K562 (cell line): ENCODE measurements around the gene VPS37B. TPM values are rescaled to one million over a fixed set of nuclear protein-coding genes. Genes with fewer than 3 reads are reported as not detected.
A peak's percentile ranks its signal among the peaks of the same experiment; 100 is the strongest.

Source experiments
- ATAC-seq: fragments of 200-7000 bp; cut with Tn5 transposase; 3 replicates; pipeline ENCODE4 v1.9.1; 2020; ENCODE audit warnings: moderate library complexity
- BruUV-seq: library from RNA; stranded (reverse); fragments of 400-500 nt; replicated peaks from 2 replicates; lab custom pipeline; 2021; lab: Mats Ljungman, UMichigan
- CTCF ChIA-PET: fragments of 300-600 bp; formaldehyde crosslinking; extraction: SDS; loops from one replicate; lab custom pipeline; 2021; ENCODE audit warnings: low intra/inter-chr PET ratio; lab: Yijun Ruan, JAX
- POLR2A ChIA-PET: fragments of 300-600, 350-650 bp; sonication (Branson Sonifier 250); formaldehyde crosslinking; extraction: SDS; loops from one replicate; lab custom pipeline; 2021; ENCODE audit warnings: antibody characterized with exemption, inconsistent platforms; lab: Yijun Ruan, JAX
- DNase-seq, 4 experiments: peaks; one replicate each; pipeline versions ENCODE4 v3.0.0 to v3.0.0-alpha.2; 2011 to 2018; ENCODE audit warnings: low spot score in 3 of 4, mixed read lengths in 3 of 4; ENCODE audit errors: extremely low read depth in 1 of 4
- FAIRE-seq: peaks from 2 replicates; lab custom pipeline; 2011; peaks lifted over from hg19 to GRCh38; lab: Jason Lieb, UNC
- H2AFZ ChIP-seq: 2 replicates; pipeline ENCODE4 v1.6.0; 2011; ENCODE audit warnings: low read depth, low read length, control low read depth, inconsistent platforms
- H3K27ac ChIP-seq: fragments of 200-600 bp; 3 replicates; pipeline ENCODE4 v1.8.0; 2011; ENCODE audit warnings: low read depth, mild to moderate bottlenecking, control low read depth, inconsistent platforms, low read length, moderate library complexity, mixed read lengths; ENCODE audit errors: extremely low read depth
- H3K27me3 ChIP-seq, 2 experiments: fragments of 300-600 bp in 1 of 2; 2 replicates in 1 of 2; 3 replicates in 1 of 2; pipeline versions ENCODE4 v1.6.0 to v1.8.0; 2011; ENCODE audit warnings: inconsistent platforms in 2 of 2, low read length in 2 of 2, mild to moderate bottlenecking in 1 of 2, mixed read lengths in 1 of 2, moderate library complexity in 1 of 2; ENCODE audit not compliant: control insufficient read depth in 2 of 2, insufficient read depth in 2 of 2
- H3K36me3 ChIP-seq: fragments of 300-600 bp; 3 replicates; pipeline ENCODE4 v1.8.0; 2011; ENCODE audit warnings: mild to moderate bottlenecking, low read length, inconsistent platforms; ENCODE audit not compliant: control insufficient read depth, insufficient read depth
- H3K4me1 ChIP-seq, 2 experiments: fragments of 200-600 bp in 1 of 2; replicated peaks in 1 of 2; 2 replicates in 1 of 2; 3 replicates in 1 of 2; pipeline versions ENCODE4 v1.5.1 to v1.8.0; 2011; ENCODE audit warnings: inconsistent platforms in 2 of 2, low read length in 2 of 2, mild to moderate bottlenecking in 1 of 2, mixed read lengths in 1 of 2, moderate library complexity in 1 of 2; ENCODE audit not compliant: control insufficient read depth in 2 of 2, insufficient read depth in 2 of 2
- H3K4me2 ChIP-seq: 2 replicates; pipeline ENCODE4 v1.6.1; 2011; ENCODE audit warnings: low read length, control low read depth, inconsistent platforms, mixed read lengths; ENCODE audit not compliant: insufficient read depth
- H3K4me3 ChIP-seq: fragments of 200-600 bp; sonication (generic), shearing (Covaris generic); 2 replicates; pipeline ENCODE4 v1.5.1; 2016; ENCODE audit warnings: control low read depth, inconsistent platforms
- H3K79me2 ChIP-seq: fragments of 200-600 bp; 3 replicates; pipeline ENCODE4 v1.8.0; 2011; ENCODE audit warnings: low read length, inconsistent platforms; ENCODE audit not compliant: control insufficient read depth, insufficient read depth
- H3K9ac ChIP-seq, 2 experiments: 2 replicates each; pipeline versions ENCODE4 v1.6.0 to v1.6.1; 2011; ENCODE audit warnings: low read depth in 2 of 2, low read length in 2 of 2, control low read depth in 1 of 2, inconsistent platforms in 1 of 2, mild to moderate bottlenecking in 1 of 2, mixed read lengths in 1 of 2; ENCODE audit not compliant: insufficient read depth in 1 of 2
- H3K9me1 ChIP-seq: one replicate; pipeline ENCODE4 v1.6.0; 2011; ENCODE audit warnings: inconsistent platforms, mild to moderate bottlenecking, low read length, moderate library complexity; ENCODE audit not compliant: control insufficient read depth, insufficient read depth
- H3K9me3 ChIP-seq: replicated peaks from 2 replicates; pipeline ENCODE4 v1.5.1; 2011; ENCODE audit warnings: low read depth, low read length, inconsistent platforms; ENCODE audit not compliant: control insufficient read depth, insufficient read depth
- H4K20me1 ChIP-seq: replicated peaks from 2 replicates; pipeline ENCODE4 v1.6.1; 2011; ENCODE audit warnings: low read length, inconsistent platforms, mixed read lengths; ENCODE audit not compliant: control insufficient read depth, insufficient read depth
- FOXM1 ChIP-seq, 2 experiments: fragments of 450-650 bp in 1 of 2; sonication (generic) in 1 of 2; formaldehyde crosslinking in 1 of 2; IDR thresholded peaks; 2 replicates each; pipeline versions ENCODE4 v1.6.1 to v1.9.0; 2017 to 2022; ENCODE audit warnings: low read depth in 2 of 2, mild to moderate bottlenecking in 2 of 2, missing genetic modification reagents in 1 of 2, moderate library complexity in 1 of 2
- HMG20A ChIP-seq: fragments of 450-650 bp; formaldehyde crosslinking; conservative IDR thresholded peaks from 2 replicates; pipeline ENCODE4 v1.4.0; 2020; ENCODE audit warnings: mild to moderate bottlenecking, mixed read lengths
- MYC ChIP-seq, 2 experiments: fragments of 250-450 bp in 1 of 2; sonication (Bioruptor Pico) in 1 of 2; IDR thresholded peaks; 2 replicates each; pipeline versions ENCODE4 v1.5.1 to v1.6.1; 2012 to 2021; ENCODE audit warnings: low read depth in 2 of 2, borderline replicate concordance in 1 of 2, improper control_type of control experiment in 1 of 2, low read length in 1 of 2, mild to moderate bottlenecking in 1 of 2, moderate library complexity in 1 of 2
- POLR2AphosphoS5 ChIP-seq: IDR thresholded peaks from 2 replicates; pipeline ENCODE4 v1.6.1; 2011; ENCODE audit warnings: mild to moderate bottlenecking, low read depth, low read length, moderate library complexity; ENCODE audit not compliant: control insufficient read depth, insufficient read depth
- PRMT5 ChIP-seq: sonication (generic); formaldehyde crosslinking; IDR thresholded peaks from 2 replicates; pipeline ENCODE4 v1.5.0; 2020; ENCODE audit warnings: missing genetic modification reagents
- RUNX1 ChIP-seq: sonication (generic); IDR thresholded peaks from 2 replicates; pipeline ENCODE4 v1.6.1; 2016; ENCODE audit warnings: antibody characterized with exemption, low read depth
- SMAD3 ChIP-seq: fragments of 450-650 bp; formaldehyde crosslinking; conservative IDR thresholded peaks from 2 replicates; pipeline ENCODE4 v1.4.0; 2020; ENCODE audit warnings: mild to moderate bottlenecking
- SMAD4 ChIP-seq: fragments of 250-450 bp; sonication (Bioruptor Pico); conservative IDR thresholded peaks from 2 replicates; pipeline ENCODE4 v1.8.0; 2021; ENCODE audit warnings: inconsistent platforms, mild to moderate bottlenecking, moderate library complexity
- ZEB2 ChIP-seq: fragments of 450-650 bp; IDR thresholded peaks from 2 replicates; pipeline ENCODE4 v1.6.1; 2016
- WGBS: fragments of 100-300 bp; shearing (Covaris generic); methylation state at CpG from one replicate; pipeline ENCODE4 v1.1.6; 2016; ENCODE audit warnings: low coverage, mixed read lengths; ENCODE audit not compliant: insufficient coverage; ENCODE audit errors: missing lambda C conversion rate; 5-methylcytosine and 5-hydroxymethylcytosine counted together
- in situ Hi-C: fragments of 300-500 bp; cut with MboI; formaldehyde crosslinking; loops from 4 replicates; pipeline ENCODE4 v1.15.0; 2018; ENCODE audit warnings: inconsistent platforms, mixed read lengths
- intact Hi-C: fragments of 100-400 bp; cut with micrococcal nuclease; formaldehyde crosslinking; loops from 2 replicates; pipeline ENCODE4 v1.14.2; 2022
- polyA plus RNA-seq, 8 experiments: library from polyadenylated mRNA; depleted of rRNA in 4 of 8; stranded (reverse) in 5 of 8; unstranded in 3 of 8; fragments of >200 nt; fragmentation: Nextera tagmentation in 2 of 8; fragmentation: Illumina TruSeq in 1 of 8; extraction: Ambion mirVana in 2 of 8; extraction: Trizol in 1 of 8; gene quantifications; 2 replicates each; pipeline versions ENCODE4 v1.2.1 to v1.2.3, GENCODE V29; 2011 to 2014; ENCODE audit warnings: inconsistent platforms in 1 of 8, missing spikeins in 1 of 8
- total RNA-seq, 7 experiments: library from RNA; depleted of rRNA in 6 of 7; stranded (reverse); fragments of >200 nt in 6 of 7; fragmentation: Illumina TruSeq in 2 of 7; extraction: Trizol in 2 of 7; gene quantifications; 2 replicates each; pipeline versions ENCODE4 v1.2.1 to v1.2.3, GENCODE V29; 2011 to 2021; ENCODE audit warnings: low replicate concordance in 1 of 7
- TF ChIP-seq, protein P1 (sequence below): IDR thresholded peaks from 2 replicates; pipeline ENCODE4 v1.6.1; 2016; ENCODE audit warnings: missing genetic modification characterization, missing compliant biosample characterization
- TF ChIP-seq, protein P2 (sequence below): fragments of 250-450 bp; sonication (Bioruptor Pico); IDR thresholded peaks from 2 replicates; pipeline ENCODE4 v1.4.0; 2020; ENCODE audit warnings: mild to moderate bottlenecking, moderate library complexity
- TF ChIP-seq, protein P3 (sequence below): fragments of 450-650 bp; IDR thresholded peaks from 2 replicates; pipeline ENCODE4 v1.6.1; 2017; ENCODE audit warnings: antibody characterized with exemption

The VPS37B gene
- total and polyA plus RNA-seq, 9 of the 15 experiments (the other 6 are each of a cell fraction or from before 2014, with no cell fraction given), result 0.28 to 37.4 (median 17.9) TPM

DNA sequence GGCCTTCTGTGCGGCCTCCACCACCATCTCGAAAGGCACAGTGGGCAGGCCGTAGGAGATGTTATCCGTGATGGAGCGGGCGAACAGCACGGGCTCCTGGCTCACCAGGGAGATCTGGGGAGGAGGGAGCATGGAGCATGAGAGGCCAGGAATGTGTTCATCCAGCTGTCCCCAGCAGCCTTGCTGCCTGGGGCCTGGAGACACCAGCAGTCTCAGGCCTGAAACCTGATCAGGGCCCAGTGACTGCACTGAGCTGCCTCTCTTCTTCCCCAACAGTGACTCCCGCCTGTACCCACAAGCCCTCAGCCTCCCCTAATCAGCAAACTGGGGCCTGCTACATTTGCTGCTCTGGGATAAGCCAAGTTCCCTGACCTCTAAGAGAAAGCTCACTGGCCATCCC, 39.4 kb upstream of the VPS37B start:
- ChIA-PET POLR2A (no interaction called here), CTCF (no interaction called here)
- peaks cover 0 to 10% of the 10 kb centered on the region in 2 experiments; a peak in 3 of 5 replicates for H3K4me1 ChIP-seq
- no peaks in the 10 kb centered on the region; the same call in 2 of the 3 replicates for H3K36me3 ChIP-seq
- BruUV-seq, result no TSS peak
- peak; percentile 15 for FAIRE-seq
- H3K9ac ChIP-seq, result peak overlapping the region in 1 of 2 experiments; percentile 41; a peak in 2 of 4 replicates
- no peaks in the 10 kb centered on the region for H3K79me2 ChIP-seq
- in situ Hi-C loops (no loop called here), intact Hi-C loops (no loop called here)
- no peak overlapping the region for H3K4me3 ChIP-seq
- no peaks in the 10 kb centered on the region for H3K9me3 ChIP-seq
- ATAC-seq, result peak; percentile 62
- WGBS, result 89% methylated on average over 7 of the region's 8 CpGs
- H3K27ac ChIP-seq, result peak overlapping the region; percentile 28; the same call in 1 of the 3 replicates
- H4K20me1 ChIP-seq, result no peaks in the 10 kb centered on the region
- peak in 1 of 4 experiments; percentile 21 for DNase-seq
- no peak overlapping the region for H3K4me2 ChIP-seq
- no peaks in the 10 kb centered on the region for H3K9me1 ChIP-seq
- TF ChIP-seq SMAD4 (no peak), HMG20A (CRISPR knock-in tag) (no peak), FOXM1 (IDR thresholded peaks at IDR 0.05; ENCODE audit: low read depth) (no peak), FOXM1 (CRISPR knock-in tag; IDR thresholded peaks at IDR 0.05; ENCODE audit: low read depth) (no peak), SMAD3 (CRISPR knock-in tag) (no peak), ZEB2 (no peak), RUNX1 (no peak), PRMT5 (CRISPR knock-in tag) (no peak), POLR2AphosphoS5 (no peak), MYC (IDR thresholded peaks at IDR 0.05; ENCODE audit: low read depth, low read length) (no peak), MYC (CRISPR knock-in tag; IDR thresholded peaks at IDR 0.05; ENCODE audit: borderline replicate concordance, low read depth) (no peak)
- TF ChIP-seq, protein P1, sequence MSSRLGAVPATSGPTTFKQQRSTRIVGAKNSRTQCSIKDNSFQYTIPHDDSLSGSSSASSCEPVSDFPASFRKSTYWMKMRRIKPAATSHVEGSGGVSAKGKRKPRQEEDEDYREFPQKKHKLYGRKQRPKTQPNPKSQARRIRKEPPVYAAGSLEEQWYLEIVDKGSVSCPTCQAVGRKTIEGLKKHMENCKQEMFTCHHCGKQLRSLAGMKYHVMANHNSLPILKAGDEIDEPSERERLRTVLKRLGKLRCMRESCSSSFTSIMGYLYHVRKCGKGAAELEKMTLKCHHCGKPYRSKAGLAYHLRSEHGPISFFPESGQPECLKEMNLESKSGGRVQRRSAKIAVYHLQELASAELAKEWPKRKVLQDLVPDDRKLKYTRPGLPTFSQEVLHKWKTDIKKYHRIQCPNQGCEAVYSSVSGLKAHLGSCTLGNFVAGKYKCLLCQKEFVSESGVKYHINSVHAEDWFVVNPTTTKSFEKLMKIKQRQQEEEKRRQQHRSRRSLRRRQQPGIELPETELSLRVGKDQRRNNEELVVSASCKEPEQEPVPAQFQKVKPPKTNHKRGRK (tag), result no peak
- TF ChIP-seq, protein P2, sequence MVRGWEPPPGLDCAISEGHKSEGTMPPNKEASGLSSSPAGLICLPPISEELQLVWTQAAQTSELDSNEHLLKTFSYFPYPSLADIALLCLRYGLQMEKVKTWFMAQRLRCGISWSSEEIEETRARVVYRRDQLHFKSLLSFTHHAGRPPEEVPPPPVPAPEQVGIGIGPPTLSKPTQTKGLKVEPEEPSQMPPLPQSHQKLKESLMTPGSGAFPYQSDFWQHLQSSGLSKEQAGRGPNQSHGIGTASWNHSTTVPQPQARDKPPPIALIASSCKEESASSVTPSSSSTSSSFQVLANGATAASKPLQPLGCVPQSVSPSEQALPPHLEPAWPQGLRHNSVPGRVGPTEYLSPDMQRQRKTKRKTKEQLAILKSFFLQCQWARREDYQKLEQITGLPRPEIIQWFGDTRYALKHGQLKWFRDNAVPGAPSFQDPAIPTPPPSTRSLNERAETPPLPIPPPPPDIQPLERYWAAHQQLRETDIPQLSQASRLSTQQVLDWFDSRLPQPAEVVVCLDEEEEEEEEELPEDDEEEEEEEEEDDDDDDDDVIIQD (CRISPR knock-in tag), result no peak
- TF ChIP-seq, protein P3, sequence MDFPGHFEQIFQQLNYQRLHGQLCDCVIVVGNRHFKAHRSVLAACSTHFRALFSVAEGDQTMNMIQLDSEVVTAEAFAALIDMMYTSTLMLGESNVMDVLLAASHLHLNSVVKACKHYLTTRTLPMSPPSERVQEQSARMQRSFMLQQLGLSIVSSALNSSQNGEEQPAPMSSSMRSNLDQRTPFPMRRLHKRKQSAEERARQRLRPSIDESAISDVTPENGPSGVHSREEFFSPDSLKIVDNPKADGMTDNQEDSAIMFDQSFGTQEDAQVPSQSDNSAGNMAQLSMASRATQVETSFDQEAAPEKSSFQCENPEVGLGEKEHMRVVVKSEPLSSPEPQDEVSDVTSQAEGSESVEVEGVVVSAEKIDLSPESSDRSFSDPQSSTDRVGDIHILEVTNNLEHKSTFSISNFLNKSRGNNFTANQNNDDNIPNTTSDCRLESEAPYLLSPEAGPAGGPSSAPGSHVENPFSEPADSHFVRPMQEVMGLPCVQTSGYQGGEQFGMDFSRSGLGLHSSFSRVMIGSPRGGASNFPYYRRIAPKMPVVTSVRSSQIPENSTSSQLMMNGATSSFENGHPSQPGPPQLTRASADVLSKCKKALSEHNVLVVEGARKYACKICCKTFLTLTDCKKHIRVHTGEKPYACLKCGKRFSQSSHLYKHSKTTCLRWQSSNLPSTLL, result no peak
- no peaks in the 10 kb centered on the region for H3K27me3 ChIP-seq
- H2AFZ ChIP-seq, result no peak overlapping the region
